ENCODE measurements around the gene FILIP1L. TPM values are rescaled to one million over a fixed set of nuclear protein-coding genes. Genes with fewer than 3 reads are reported as not detected.
A peak's percentile ranks its signal among the peaks of the same experiment; 100 is the strongest.

Gene FILIP1L
- total and polyA plus RNA-seq, 12 donors: 5.3 to 33.2 (median 17.4) TPM

- H3K9me3 ChIP-seq (replicated peaks in 1 of 3): no peaks in the 10 kb centered on the region
- no peak for TF ChIP-seq POLR2A (IDR thresholded peaks at IDR 0.05)
- TF ChIP-seq CTCF (IDR thresholded peaks at IDR 0.05): no peak
- H3K27me3 ChIP-seq: no peaks in the 10 kb centered on the region
- intact Hi-C loops (cut with DNase I): no loop called here
- DNase-seq: no peak
- peaks cover 7 to 16% of the 10 kb centered on the region in 2 donors for H3K4me1 ChIP-seq (replicated peaks in 1 of 2)
- H3K36me3 ChIP-seq (replicated peaks in 1 of 2): no peaks in the 10 kb centered on the region
- H3K4me3 ChIP-seq: no peak overlapping the region
- H3K27ac ChIP-seq: no peak overlapping the region
- 66 to 86% (median 78%) methylated on average over 2 of the region's 2 CpGs for WGBS, 4 donors
These were observed 174.0 kb downstream of the FILIP1L start for GRCh38 chr3:99940350-99940749.

GRCh38 chr3:99939876-99940275, 174.4 kb downstream of the FILIP1L start:
- Histone ChIP-seq H3K36me3 (replicated peaks in 1 of 2) (no peaks in the 10 kb centered on the region), H3K27me3 (no peaks in the 10 kb centered on the region), H3K27ac (no peak overlapping the region), H3K4me3 (no peak overlapping the region), H3K9me3 (replicated peaks in 1 of 3) (no peaks in the 10 kb centered on the region), H3K4me1 (replicated peaks in 1 of 2) (peaks cover 7 to 21% of the 10 kb centered on the region in 2 donors)
- TF ChIP-seq CTCF (IDR thresholded peaks at IDR 0.05): no peak
- TF ChIP-seq POLR2A (IDR thresholded peaks at IDR 0.05): no peak
- WGBS, 4 donors: 73 to 84% (median 81%) methylated on average over 1 of the region's 1 CpG
- intact Hi-C loops (cut with DNase I): loop anchor here in 1 of 2 donors (10.0 kb wide), 1 partner anchor 75 kb away; no protein-coding TSS in a partner anchor
- DNase-seq: no peak

GRCh38 chr3:99938270-99938911, 175.9 kb downstream of the FILIP1L start:
- Histone ChIP-seq H3K27me3 (no peaks in the 10 kb centered on the region), H3K4me3 (peak overlapping the region in 1 of 4 donors; percentile 0), H3K36me3 (replicated peaks in 1 of 2) (no peaks in the 10 kb centered on the region), H3K27ac (no peak overlapping the region), H3K9me3 (replicated peaks in 1 of 3) (no peaks in the 10 kb centered on the region), H3K4me1 (replicated peaks in 1 of 2) (peaks cover 7 to 22% of the 10 kb centered on the region in 2 donors)
- 55 to 65% (median 63%) methylated on average over 3 of the region's 3 CpGs for WGBS, 4 donors
- TF ChIP-seq CTCF (IDR thresholded peaks at IDR 0.05) (no peak), POLR2A (IDR thresholded peaks at IDR 0.05) (no peak)
- intact Hi-C loops (cut with DNase I): loop anchor here in 1 of 2 donors (10.0 kb wide), 1 partner anchor 76 kb away; no protein-coding TSS in a partner anchor
- DNase-seq: no peak

- no peaks in the 10 kb centered on the region for H3K9me3 ChIP-seq (replicated peaks in 1 of 3)
- DNase-seq: no peak
- H3K36me3 ChIP-seq (replicated peaks in 1 of 2): no peaks in the 10 kb centered on the region
- TF ChIP-seq CTCF (IDR thresholded peaks at IDR 0.05) (no peak), POLR2A (IDR thresholded peaks at IDR 0.05) (no peak)
- intact Hi-C loops (cut with DNase I): loop anchor here in 1 of 2 donors (10.0 kb wide), 1 partner anchor 80 kb away; no protein-coding TSS in a partner anchor
- H3K4me1 ChIP-seq (replicated peaks in 1 of 2): peaks cover 7 to 22% of the 10 kb centered on the region in 2 donors
- H3K27me3 ChIP-seq: no peaks in the 10 kb centered on the region
- WGBS, 4 donors: 59 to 68% (median 62%) methylated on average over 4 of the region's 4 CpGs
- no peak overlapping the region for H3K4me3 ChIP-seq
- H3K27ac ChIP-seq: no peak overlapping the region
These were observed 179.1 kb downstream of the FILIP1L start for GRCh38 chr3:99934975-99935797.

Data from adrenal gland (tissue), 12 donors.